Loucy (cell line): ENCODE measurements around the gene AVP.

Experiments
- H2AFZ ChIP-seq: fragments of 200-600 bp; sonication (generic); 2 replicates; pipeline ENCODE4 v1.6.0; 2016; ENCODE audit warnings: antibody characterized with exemption, mild to moderate bottlenecking, low read length, moderate library complexity
- H3F3A ChIP-seq: fragments of 200-600 bp; 2 replicates; pipeline ENCODE4 v1.6.0; 2016; ENCODE audit warnings: antibody characterized with exemption, low read depth, mild to moderate bottlenecking
- H3K27me3 ChIP-seq: fragments of 200-600 bp; sonication (generic); 2 replicates; pipeline ENCODE4 v1.6.1; 2014; ENCODE audit warnings: low read length, mild to moderate bottlenecking; ENCODE audit not compliant: insufficient read depth, poor library complexity, severe bottlenecking
- H3K36me3 ChIP-seq: fragments of 200-600 bp; sonication (generic); 2 replicates; pipeline ENCODE4 v1.6.1; 2016; ENCODE audit warnings: low read length; ENCODE audit not compliant: insufficient read depth
- H3K4me1 ChIP-seq: fragments of 200-600 bp; sonication (generic); 2 replicates; pipeline ENCODE4 v1.5.1; 2014; ENCODE audit warnings: low read length, mild to moderate bottlenecking; ENCODE audit not compliant: insufficient read depth, poor library complexity, severe bottlenecking
- H3K4me2 ChIP-seq: fragments of 200-600 bp; sonication (generic); 2 replicates; pipeline ENCODE4 v1.6.0; 2014; ENCODE audit warnings: antibody characterized with exemption, low read length, low read depth, mild to moderate bottlenecking; ENCODE audit not compliant: poor library complexity, severe bottlenecking
- H3K4me3 ChIP-seq: fragments of 200-600 bp; sonication (generic); 2 replicates; pipeline ENCODE4 v1.5.1; 2014; ENCODE audit warnings: low read length, mild to moderate bottlenecking, mixed read lengths; ENCODE audit not compliant: poor library complexity, severe bottlenecking
- H3K79me2 ChIP-seq: fragments of 200-600 bp; sonication (generic); 2 replicates; pipeline ENCODE4 v1.6.1; 2014; ENCODE audit warnings: low read length; ENCODE audit not compliant: insufficient read depth
- H3K9ac ChIP-seq: fragments of 200-600 bp; sonication (generic); 2 replicates; pipeline ENCODE4 v1.6.0; 2014; ENCODE audit warnings: mild to moderate bottlenecking, low read depth, low read length, moderate library complexity; ENCODE audit not compliant: poor library complexity, severe bottlenecking
- H3K9me2 ChIP-seq: fragments of 200-600 bp; sonication (generic); replicated peaks from 2 replicates; pipeline ENCODE4 v1.6.1; 2016; ENCODE audit warnings: low read depth, low read length, mixed read lengths
- H3K9me3 ChIP-seq: fragments of 200-600 bp; sonication (generic); 2 replicates; pipeline ENCODE4 v1.6.1; 2014; ENCODE audit warnings: mild to moderate bottlenecking, antibody characterized with exemption, low read length, low read depth; ENCODE audit not compliant: insufficient read depth
- H4K20me1 ChIP-seq: fragments of 200-600 bp; sonication (generic); 2 replicates; pipeline ENCODE4 v1.6.0; 2014; ENCODE audit warnings: antibody characterized with exemption, low read length, mild to moderate bottlenecking; ENCODE audit not compliant: insufficient read depth, poor library complexity, severe bottlenecking
- EZH2phosphoT487 ChIP-seq: fragments of 200-600 bp; IDR thresholded peaks from 2 replicates; pipeline ENCODE4 v1.6.1; 2018; ENCODE audit warnings: antibody characterized with exemption, mild to moderate bottlenecking, moderate library complexity, borderline replicate concordance
- TF ChIP-seq, protein P1 (sequence below): fragments of 200-600 bp; sonication (generic); conservative IDR thresholded peaks from 2 replicates; pipeline ENCODE4 v1.5.1; 2014; ENCODE audit warnings: mild to moderate bottlenecking, antibody characterized with exemption, low read length

The AVP gene

DNA sequence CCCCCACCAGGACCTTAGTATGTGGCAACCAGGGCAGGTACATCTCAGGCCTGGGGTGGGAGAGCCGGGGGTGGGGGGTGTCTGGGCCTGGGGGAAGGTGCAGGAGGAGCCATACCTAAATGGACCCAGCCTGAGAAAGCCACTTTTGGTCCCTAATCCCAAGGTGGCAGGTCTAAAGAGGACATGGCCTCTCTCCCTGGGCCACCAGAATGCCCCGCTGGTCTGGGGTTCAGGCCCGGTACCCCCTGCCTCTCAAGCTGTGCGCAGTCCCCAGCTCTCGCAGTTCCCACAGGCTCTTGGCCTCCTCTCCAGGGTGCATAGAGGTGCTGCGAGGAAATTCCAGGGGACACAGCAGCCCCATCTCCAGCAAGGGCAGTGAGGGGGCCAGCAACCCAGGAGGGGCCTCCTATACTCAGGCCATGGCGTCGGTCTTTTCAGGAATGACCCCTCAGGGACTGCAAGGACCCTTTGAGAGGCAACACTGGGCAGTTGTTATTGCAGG lies 1.1 kb upstream of the AVP start:
- no peaks in the 10 kb centered on the region for H3K9me2 ChIP-seq
- no peaks in the 10 kb centered on the region for H3K36me3 ChIP-seq
- TF ChIP-seq, protein P1, sequence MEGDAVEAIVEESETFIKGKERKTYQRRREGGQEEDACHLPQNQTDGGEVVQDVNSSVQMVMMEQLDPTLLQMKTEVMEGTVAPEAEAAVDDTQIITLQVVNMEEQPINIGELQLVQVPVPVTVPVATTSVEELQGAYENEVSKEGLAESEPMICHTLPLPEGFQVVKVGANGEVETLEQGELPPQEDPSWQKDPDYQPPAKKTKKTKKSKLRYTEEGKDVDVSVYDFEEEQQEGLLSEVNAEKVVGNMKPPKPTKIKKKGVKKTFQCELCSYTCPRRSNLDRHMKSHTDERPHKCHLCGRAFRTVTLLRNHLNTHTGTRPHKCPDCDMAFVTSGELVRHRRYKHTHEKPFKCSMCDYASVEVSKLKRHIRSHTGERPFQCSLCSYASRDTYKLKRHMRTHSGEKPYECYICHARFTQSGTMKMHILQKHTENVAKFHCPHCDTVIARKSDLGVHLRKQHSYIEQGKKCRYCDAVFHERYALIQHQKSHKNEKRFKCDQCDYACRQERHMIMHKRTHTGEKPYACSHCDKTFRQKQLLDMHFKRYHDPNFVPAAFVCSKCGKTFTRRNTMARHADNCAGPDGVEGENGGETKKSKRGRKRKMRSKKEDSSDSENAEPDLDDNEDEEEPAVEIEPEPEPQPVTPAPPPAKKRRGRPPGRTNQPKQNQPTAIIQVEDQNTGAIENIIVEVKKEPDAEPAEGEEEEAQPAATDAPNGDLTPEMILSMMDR: no peak
- no peak for TF ChIP-seq EZH2phosphoT487
- H3K9ac ChIP-seq: no peak overlapping the region
- H3K79me2 ChIP-seq: no peaks in the 10 kb centered on the region
- H3K4me3 ChIP-seq: no peak overlapping the region
- no peak overlapping the region for H3K4me2 ChIP-seq
- no peaks in the 10 kb centered on the region for H4K20me1 ChIP-seq
- peaks cover 8% of the 10 kb centered on the region for H3F3A ChIP-seq
- peaks cover 27% of the 10 kb centered on the region for H3K4me1 ChIP-seq
- no peaks in the 10 kb centered on the region for H3K27me3 ChIP-seq
- no peaks in the 10 kb centered on the region for H3K9me3 ChIP-seq
- H2AFZ ChIP-seq: no peak overlapping the region

DNA sequence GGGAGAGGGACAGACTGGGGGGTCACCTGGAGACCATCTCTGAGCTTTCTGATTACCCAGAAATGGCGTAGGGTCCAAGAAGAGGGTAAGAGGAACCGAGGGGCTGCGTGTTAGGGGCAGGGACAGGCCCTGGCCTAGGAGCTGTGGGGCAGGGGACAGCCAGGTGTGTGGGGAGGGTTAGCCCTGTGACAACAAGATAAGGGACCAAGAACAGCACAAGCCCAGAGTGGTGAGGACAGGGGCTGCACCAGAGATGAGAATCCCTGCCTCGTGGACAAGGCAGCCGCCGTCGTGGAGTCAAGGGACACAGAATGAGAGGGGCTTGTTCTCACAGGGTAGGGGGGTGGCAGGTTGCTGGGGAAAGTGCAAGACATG lies 449 bp upstream of the AVP start:
- H3K9me3 ChIP-seq: no peaks in the 10 kb centered on the region

DNA sequence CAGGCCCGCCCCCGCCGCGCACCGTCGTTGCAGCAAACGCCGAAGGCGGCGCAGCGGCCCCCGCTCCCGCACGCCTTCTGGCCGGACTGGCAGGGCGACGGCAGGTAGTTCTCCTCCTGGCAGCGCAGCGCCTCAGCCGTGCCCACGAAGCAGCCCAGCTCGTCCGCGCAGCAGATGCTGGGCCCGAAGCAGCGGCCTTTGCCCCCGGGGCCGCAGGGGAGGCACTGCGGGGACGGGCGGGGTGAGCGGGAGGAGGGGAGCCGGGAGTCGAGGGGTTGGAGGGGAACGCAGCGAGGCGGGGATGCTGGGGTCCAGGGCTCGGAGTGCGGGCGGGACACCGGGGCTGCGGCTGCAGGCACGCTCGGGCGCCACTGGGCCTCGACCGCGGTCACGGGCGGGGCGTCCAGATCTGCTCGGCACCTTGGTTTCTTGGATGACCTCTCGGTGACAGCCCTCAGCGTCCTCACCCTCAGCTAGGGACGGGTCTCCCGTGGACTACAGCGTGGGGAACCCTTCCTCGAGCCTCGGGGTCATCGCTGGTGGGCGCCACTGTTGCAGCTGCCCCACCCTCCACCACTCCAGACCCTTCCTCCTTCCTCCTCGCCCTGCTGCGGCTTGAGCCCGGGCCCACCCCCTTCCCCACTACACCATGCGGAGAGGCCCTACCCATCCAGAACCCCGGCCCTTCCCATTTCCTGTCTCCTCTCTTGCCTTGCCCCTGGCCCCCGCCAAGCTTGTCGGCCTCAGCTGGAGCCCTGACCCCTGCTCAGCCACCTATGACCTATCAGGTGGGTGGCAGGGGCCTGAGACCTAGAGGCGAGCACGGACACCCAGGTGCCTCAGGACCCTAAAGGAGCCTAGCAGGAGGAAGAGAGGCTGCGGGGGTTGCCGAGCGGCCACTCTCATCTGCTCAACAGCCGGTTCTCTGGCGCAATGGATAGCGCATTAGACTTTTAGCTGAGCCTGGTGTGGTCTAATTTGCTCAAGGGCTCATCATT lies 1.3 kb downstream of the AVP start:
- Histone ChIP-seq H3F3A (no peaks in the 10 kb centered on the region), H3K4me1 (peaks cover 11% of the 10 kb centered on the region), H3K9ac (no peak overlapping the region), H3K9me3 (no peaks in the 10 kb centered on the region), H3K79me2 (no peaks in the 10 kb centered on the region), H3K27me3 (no peaks in the 10 kb centered on the region), H3K4me2 (no peak overlapping the region), H3K36me3 (no peaks in the 10 kb centered on the region), H3K4me3 (no peak overlapping the region), H4K20me1 (no peaks in the 10 kb centered on the region), H2AFZ (no peak overlapping the region), H3K9me2 (no peaks in the 10 kb centered on the region)
- TF ChIP-seq, protein P1: no peak
- TF ChIP-seq EZH2phosphoT487: no peak

More for the DNA sequence above, 449 bp upstream of the AVP start:
- no peaks in the 10 kb centered on the region for H3K27me3 ChIP-seq
- no peak overlapping the region for H3K4me3 ChIP-seq
- TF ChIP-seq, protein P1: no peak
- no peak for TF ChIP-seq EZH2phosphoT487
- H4K20me1 ChIP-seq: no peaks in the 10 kb centered on the region
- no peak overlapping the region for H3K4me2 ChIP-seq
- no peaks in the 10 kb centered on the region for H3K36me3 ChIP-seq
- no peak overlapping the region for H2AFZ ChIP-seq
- H3K4me1 ChIP-seq: peaks cover 21% of the 10 kb centered on the region
- no peaks in the 10 kb centered on the region for H3K9me2 ChIP-seq
- H3K79me2 ChIP-seq: no peaks in the 10 kb centered on the region
- H3F3A ChIP-seq: peaks cover 1% of the 10 kb centered on the region
- no peak overlapping the region for H3K9ac ChIP-seq
